Esophagus muscularis mucosa (tissue), 4 donors: ENCODE data around the gene ACOXL. TPM values are rescaled to one million over a fixed set of nuclear protein-coding genes. Genes with fewer than 3 reads are reported as not detected.

ENCODE experiments used
- DNase-seq: peaks from one replicate; pipeline ENCODE4 v3.0.0-alpha.2; 2017; ENCODE audit errors: extremely low spot score
- H3K27ac ChIP-seq, 4 donors: fragments of 200-600 bp; sonication (generic); replicated peaks in 1 of 4; 1 replicate in 3 of 4; 2 replicates in 1 of 4; pipeline ENCODE4 v1.5.1; 2016 to 2019; ENCODE audit warnings: mild to moderate bottlenecking in 1 of 4
- H3K27me3 ChIP-seq, 4 donors: fragments of 200-600 bp; sonication (generic); one replicate each; pipeline versions ENCODE4 v1.5.1 to v1.6.0; 2016 to 2019
- H3K36me3 ChIP-seq, 4 donors: fragments of 200-600 bp; sonication (generic); one replicate each; pipeline ENCODE4 v1.5.1; 2016 to 2019
- H3K4me1 ChIP-seq, 4 donors: fragments of 200-600 bp; sonication (generic); one replicate each; pipeline ENCODE4 v1.5.1; 2016 to 2019
- H3K4me3 ChIP-seq, 4 donors: fragments of 200-600 bp; sonication (generic); 1 replicate in 2 of 4; 2 replicates in 2 of 4; pipeline ENCODE4 v1.5.1; 2016 to 2019; ENCODE audit warnings: mild to moderate bottlenecking in 4 of 4, moderate library complexity in 1 of 4
- H3K9me3 ChIP-seq, 4 donors: fragments of 200-600 bp; sonication (generic); 1 replicate in 3 of 4; 2 replicates in 1 of 4; pipeline ENCODE4 v1.5.1; 2016 to 2019
- EP300 ChIP-seq: sonication (generic); formaldehyde crosslinking; IDR thresholded peaks from one replicate; pipeline ENCODE4 v1.6.1; 2017; ENCODE audit warnings: antibody characterized with exemption
- POLR2A ChIP-seq: fragments of 450-650 bp; IDR thresholded peaks from one replicate; pipeline ENCODE4 v1.6.1; 2017; ENCODE audit warnings: antibody characterized with exemption, moderate library complexity, mild to moderate bottlenecking, low read depth
- POLR2AphosphoS5 ChIP-seq, 2 donors: sonication (generic); formaldehyde crosslinking; IDR thresholded peaks; one replicate each; pipeline ENCODE4 v1.6.1; 2017; ENCODE audit warnings: antibody characterized with exemption in 2 of 2
- WGBS: methylation state at CpG from one replicate; pipeline ENCODE4 v1.1.5; 2018; 5-methylcytosine and 5-hydroxymethylcytosine counted together
- intact Hi-C: fragments of 100-400 bp; cut with DNase I; formaldehyde crosslinking; loops from one replicate; pipeline ENCODE4 v1.15.1; 2023
- total RNA-seq, 4 donors: library from RNA; depleted of rRNA; stranded (reverse); fragments of >200 nt; gene quantifications; one replicate each; pipeline versions ENCODE4 v1.1.0 to v1.2.1, GENCODE V29; 2016
- TF ChIP-seq, protein P1 (sequence below), 3 experiments: fragments of 200-600 bp in 2 of 3; fragments of 450-650 bp in 1 of 3; sonication (generic) in 2 of 3; IDR thresholded peaks; one replicate each; pipeline ENCODE4 v1.5.1; 2017 to 2019; ENCODE audit warnings: antibody characterized with exemption in 3 of 3, mild to moderate bottlenecking in 2 of 3, moderate library complexity in 1 of 3

ACOXL gene
- total RNA-seq, 4 donors from 2014 or later: not detected

DNA sequence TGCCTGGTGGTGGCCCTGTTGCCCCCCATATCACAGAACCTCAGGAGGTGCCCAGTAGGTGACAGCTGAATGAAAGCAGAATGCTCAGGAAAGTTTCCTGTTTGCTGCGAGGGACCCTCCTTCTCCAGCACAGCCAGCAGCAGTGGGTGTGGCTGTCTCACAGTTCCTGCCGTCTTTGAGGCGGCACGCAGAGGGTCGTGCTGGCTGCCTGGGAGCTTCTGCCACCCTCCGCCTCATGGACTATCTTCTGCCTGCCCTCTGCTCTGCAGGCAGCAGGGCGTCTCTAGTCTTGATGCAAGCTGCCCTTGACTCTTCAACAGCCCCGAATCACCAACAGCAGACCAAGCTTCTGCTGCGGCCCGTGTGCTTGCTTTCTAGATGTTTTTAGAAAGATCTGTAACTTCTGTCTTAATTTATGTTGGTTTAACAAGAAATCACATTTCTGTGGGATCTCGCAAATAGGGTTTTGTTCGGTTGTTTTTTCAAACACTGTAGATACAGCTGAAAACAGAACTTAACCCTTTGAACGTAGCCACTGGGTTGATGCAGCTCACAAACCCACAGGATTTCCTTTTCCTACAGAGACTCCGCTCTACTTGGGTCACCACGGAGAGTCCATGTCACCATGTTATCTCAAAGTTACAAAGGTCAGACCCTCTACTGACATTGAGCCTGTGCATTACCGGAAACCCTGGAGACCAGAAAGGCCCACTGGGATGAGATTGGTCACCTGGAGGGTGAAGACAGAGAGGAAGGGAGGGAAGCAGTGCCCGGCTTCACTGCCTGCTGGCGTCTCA lies 144.9 kb downstream of the ACOXL start:
- H3K36me3 ChIP-seq: no peaks in the 10 kb centered on the region
- 63% methylated on average over 17 of the region's 18 CpGs for WGBS
- no peaks in the 10 kb centered on the region for H3K27me3 ChIP-seq
- TF ChIP-seq, protein P1, sequence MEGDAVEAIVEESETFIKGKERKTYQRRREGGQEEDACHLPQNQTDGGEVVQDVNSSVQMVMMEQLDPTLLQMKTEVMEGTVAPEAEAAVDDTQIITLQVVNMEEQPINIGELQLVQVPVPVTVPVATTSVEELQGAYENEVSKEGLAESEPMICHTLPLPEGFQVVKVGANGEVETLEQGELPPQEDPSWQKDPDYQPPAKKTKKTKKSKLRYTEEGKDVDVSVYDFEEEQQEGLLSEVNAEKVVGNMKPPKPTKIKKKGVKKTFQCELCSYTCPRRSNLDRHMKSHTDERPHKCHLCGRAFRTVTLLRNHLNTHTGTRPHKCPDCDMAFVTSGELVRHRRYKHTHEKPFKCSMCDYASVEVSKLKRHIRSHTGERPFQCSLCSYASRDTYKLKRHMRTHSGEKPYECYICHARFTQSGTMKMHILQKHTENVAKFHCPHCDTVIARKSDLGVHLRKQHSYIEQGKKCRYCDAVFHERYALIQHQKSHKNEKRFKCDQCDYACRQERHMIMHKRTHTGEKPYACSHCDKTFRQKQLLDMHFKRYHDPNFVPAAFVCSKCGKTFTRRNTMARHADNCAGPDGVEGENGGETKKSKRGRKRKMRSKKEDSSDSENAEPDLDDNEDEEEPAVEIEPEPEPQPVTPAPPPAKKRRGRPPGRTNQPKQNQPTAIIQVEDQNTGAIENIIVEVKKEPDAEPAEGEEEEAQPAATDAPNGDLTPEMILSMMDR (IDR thresholded peaks at IDR 0.05): no peak
- no peak for TF ChIP-seq EP300
- no peak for TF ChIP-seq POLR2A
- no peak for TF ChIP-seq POLR2AphosphoS5 (IDR thresholded peaks at IDR 0.05)
- no peak overlapping the region for H3K27ac ChIP-seq
- peak; percentile 78 for DNase-seq
- H3K9me3 ChIP-seq: peaks cover 0 to 6% (median 2%) of the 10 kb centered on the region in 4 donors
- H3K4me3 ChIP-seq: no peak overlapping the region
- H3K4me1 ChIP-seq: no peaks in the 10 kb centered on the region
- intact Hi-C loops: no loop called here

DNA sequence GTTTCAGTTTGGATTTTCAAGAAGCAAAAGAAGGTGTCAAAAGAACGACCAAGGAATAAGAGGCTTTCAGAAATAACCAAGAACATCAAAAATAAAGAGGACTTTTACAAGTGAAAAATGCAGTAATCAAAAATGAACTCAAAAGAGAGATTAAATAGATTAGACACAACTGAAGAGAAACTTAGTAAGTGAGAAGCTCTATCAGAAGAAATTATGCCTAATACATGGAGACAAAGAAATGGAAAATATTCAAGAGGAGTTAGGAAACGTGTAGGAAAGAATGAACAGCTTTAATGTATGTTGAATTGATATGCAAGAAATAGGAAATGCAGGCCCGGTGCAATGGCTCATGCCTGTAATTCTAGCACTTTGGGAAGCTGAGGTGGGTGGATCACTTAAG lies 145.8 kb downstream of the ACOXL start:
- no peaks in the 10 kb centered on the region for H3K36me3 ChIP-seq
- H3K9me3 ChIP-seq: peaks cover 0 to 6% (median 2%) of the 10 kb centered on the region in 4 donors
- intact Hi-C loops: no loop called here
- peak; percentile 14 for DNase-seq
- H3K4me1 ChIP-seq: no peaks in the 10 kb centered on the region
- no peak overlapping the region for H3K27ac ChIP-seq
- TF ChIP-seq EP300: no peak
- TF ChIP-seq, protein P1 (IDR thresholded peaks at IDR 0.05): no peak
- TF ChIP-seq POLR2A: no peak
- no peak for TF ChIP-seq POLR2AphosphoS5 (IDR thresholded peaks at IDR 0.05)
- WGBS: 74% methylated on average over 3 of the region's 3 CpGs
- no peaks in the 10 kb centered on the region for H3K27me3 ChIP-seq
- H3K4me3 ChIP-seq: no peak overlapping the region

DNA sequence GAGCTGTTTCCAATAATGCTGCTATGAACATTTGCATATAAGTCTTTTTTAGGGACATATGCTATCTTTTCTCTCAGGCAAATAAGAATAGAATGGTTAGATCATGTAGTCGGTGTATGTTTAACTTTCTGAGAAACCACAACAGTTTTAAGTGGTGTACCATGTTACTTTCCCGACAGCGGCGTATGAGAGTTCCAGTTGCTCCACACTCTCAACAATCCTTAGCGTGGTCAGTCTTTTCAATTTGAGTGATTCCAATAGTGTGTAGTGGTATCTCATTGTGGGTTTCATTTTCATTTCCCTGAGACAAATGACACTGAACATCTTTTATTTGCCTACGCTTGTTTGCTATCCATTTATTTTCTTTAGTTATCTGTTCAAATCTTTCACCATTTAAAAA lies 149.5 kb downstream of the ACOXL start:
- Histone ChIP-seq H3K9me3 (peaks cover 0 to 6% (median 2%) of the 10 kb centered on the region in 4 donors), H3K27ac (no peak overlapping the region), H3K27me3 (no peaks in the 10 kb centered on the region), H3K36me3 (no peaks in the 10 kb centered on the region), H3K4me3 (no peak overlapping the region), H3K4me1 (no peaks in the 10 kb centered on the region)
- intact Hi-C loops: no loop called here
- WGBS: 92% methylated on average over 6 of the region's 6 CpGs
- DNase-seq: no peak
- TF ChIP-seq EP300: no peak
- TF ChIP-seq POLR2A: no peak
- TF ChIP-seq POLR2AphosphoS5 (IDR thresholded peaks at IDR 0.05): no peak
- TF ChIP-seq, protein P1 (IDR thresholded peaks at IDR 0.05): no peak

DNA sequence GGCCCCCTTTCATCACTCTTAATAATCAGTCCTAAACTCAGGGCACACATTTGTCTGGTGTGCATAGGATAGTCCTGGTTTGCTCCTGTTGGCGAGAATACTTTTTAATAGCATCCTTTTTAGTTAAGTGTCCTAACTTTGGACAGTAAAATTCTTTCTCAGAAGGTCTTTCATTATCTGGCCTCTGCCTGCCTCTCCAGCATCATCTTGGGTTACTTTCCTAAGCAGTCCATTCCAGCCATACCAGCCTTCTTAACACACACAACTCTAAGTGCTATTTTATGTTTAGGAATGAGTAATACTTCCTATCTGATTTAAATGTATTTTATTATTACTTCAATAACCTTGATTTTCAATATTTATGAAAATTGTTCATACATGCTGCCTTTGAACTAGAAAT lies 151.0 kb downstream of the ACOXL start:
- Histone ChIP-seq H3K9me3 (peaks cover 0 to 3% (median 0%) of the 10 kb centered on the region in 4 donors), H3K27me3 (no peaks in the 10 kb centered on the region), H3K36me3 (no peaks in the 10 kb centered on the region), H3K4me1 (no peaks in the 10 kb centered on the region), H3K4me3 (no peak overlapping the region), H3K27ac (no peak overlapping the region)
- 92% methylated on average over 1 of the region's 1 CpG for WGBS
- TF ChIP-seq, protein P1 (IDR thresholded peaks at IDR 0.05): no peak
- TF ChIP-seq POLR2A (no peak), POLR2AphosphoS5 (IDR thresholded peaks at IDR 0.05) (no peak), EP300 (no peak)
- intact Hi-C loops: no loop called here
- no peak for DNase-seq
